Limb (tissue), 2 donors: Measurements from ENCODE around the gene RNF182.
"Not testable (repeated sequence)": the region's sequence is repeated elsewhere in the genome, so short reads cannot be mapped to it uniquely, and the experiment has no call there.

Experiments used
- DNase-seq, 2 donors: peaks; one replicate each; pipeline ENCODE4 v3.0.0-alpha.2; 2016; ENCODE audit errors: extremely low spot score in 2 of 2

RNF182 gene

GRCh38 chr6:13916230-13916944 lies 8.4 kb upstream of the RNF182 start:
- DNase-seq, result no peak

DNA sequence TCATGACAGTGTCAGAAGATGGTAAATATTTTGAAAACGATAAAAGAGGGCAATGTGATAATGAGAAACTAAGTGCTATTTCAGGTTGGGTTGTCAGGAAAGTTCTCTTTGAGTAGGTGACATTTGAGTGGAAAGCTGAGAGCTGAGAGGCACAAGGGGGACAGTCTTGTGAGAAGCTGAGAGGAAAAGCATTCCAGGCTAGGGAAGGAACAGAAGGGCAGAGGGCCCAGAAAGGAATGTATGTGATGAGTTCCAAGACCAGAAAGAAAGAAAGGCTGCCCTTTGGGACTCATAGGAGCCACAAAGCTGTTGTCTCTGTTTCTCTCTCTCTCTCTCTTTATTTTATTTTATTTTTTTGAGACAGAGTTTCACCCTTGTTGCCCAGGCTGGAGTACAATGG lies 7.6 kb upstream of the RNF182 start:
- DNase-seq, result no peak

DNA sequence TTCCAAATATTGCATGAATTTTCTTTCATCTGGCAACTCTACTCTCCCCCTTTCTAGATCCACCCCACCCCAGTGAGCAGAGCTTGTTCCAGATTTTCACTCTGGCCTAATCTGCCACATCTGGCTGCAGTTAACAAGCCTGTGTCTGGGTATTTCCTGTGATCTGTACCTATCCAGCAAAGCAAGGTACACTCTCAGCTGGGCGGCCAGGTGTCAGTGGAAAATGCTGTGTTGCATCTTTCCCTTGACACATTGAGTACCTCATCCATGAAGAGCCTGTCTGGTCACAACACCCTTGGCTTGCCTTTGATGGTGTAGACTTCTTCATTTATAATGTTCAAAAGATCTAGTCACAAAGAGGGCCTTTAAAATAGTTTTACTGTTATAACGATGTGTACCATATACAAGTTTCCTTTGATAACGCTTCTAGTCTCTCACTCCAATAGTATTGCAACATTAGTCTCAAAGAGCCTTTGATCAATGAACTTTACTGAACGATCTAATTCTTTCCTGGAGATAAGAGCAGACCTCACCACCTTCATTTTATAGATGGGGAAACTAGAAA lies 6.0 kb upstream of the RNF182 start:
- no peak for DNase-seq

- no peak for DNase-seq
Observed at GRCh38 chr6:13919861-13920260, 4.9 kb upstream of the RNF182 start.

DNA sequence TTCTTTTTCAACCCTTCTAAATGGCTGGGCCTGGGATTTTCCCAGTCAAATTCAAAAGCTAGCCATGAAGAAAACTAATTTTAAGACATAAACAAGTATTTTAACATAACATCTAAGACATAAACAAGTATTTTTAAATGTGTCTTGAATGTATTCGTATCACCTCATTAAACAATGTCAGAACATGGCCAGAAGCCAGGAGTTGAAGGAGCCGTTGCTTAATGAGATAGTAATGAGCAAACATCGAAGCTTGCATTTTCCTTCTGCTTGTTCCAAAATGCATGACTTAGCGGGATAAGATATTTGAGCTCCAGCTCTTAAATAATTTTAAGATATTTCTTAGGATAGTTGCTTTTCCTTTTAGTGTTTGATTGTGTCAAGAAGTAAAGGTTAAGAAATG lies 4.2 kb upstream of the RNF182 start:
- no peak for DNase-seq

DNA sequence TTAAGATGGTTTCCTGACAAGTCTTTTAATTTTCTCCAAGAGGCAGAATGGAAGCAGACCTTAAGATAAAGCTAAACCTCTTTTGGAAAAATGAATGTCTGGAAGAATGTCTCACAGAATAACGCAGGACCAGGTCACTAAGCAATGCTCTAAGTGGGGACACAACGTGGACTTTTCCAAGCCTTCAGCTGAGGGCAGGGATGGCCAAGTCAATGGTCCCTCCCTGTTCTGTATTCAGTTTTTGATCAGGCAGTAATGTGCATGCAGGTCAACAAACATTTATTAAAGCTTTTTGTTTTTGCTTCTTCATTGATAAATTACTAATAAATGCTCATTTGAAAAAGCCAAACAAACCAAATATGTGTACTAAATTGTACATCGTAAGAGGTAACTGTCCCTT lies 2.0 kb upstream of the RNF182 start:
- no peak for DNase-seq

- DNase-seq, result no peak
Observed at GRCh38 chr6:13923527-13924145, 1.1 kb upstream of the RNF182 start.

DNA sequence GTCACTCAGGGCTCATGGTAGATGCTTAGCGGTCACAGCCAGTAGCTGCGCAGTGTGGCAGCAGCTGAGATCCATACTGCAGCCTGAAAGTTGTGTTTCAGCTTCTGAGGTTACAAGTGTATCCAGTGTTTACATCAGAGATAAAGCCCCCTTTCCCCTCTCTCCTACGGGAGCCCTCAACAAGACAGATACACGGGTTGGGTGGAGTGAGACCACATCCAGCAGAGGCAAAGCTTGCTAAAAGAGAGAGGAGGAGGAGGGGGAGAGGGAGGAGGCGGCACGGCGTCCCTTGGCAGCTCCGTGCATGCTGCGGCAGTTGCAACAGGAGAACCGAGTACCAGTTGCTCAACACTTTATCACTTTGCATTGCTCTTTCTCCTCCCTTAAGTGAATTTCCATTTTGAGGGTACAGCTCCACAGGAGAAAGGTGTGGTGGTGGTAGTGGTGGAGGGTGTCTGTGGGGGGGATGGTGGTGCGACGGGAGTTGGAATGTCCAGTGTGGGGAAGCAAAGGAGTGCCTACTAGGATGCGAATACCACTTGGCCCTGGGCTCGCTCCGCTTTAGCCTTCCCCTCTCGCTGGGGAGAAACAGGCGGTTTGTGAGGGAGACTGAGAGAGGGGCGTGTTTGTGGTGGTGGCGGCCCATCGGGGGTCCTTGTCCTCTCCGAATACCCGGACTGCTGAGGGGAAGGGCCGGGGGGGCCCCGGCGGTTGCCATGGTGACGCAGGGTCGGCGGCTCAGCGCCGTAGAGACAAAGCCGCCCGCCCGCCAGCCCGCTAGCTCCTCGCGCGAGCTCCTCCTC lies 405 bp upstream of the RNF182 start:
- DNase-seq, result peak; percentile 13 to 86

- no peak for DNase-seq
Observed at GRCh38 chr6:13926378-13926777, 1.6 kb downstream of the RNF182 start.

- no peak for DNase-seq
Observed at GRCh38 chr6:13927203-13927602, 2.5 kb downstream of the RNF182 start.

DNA sequence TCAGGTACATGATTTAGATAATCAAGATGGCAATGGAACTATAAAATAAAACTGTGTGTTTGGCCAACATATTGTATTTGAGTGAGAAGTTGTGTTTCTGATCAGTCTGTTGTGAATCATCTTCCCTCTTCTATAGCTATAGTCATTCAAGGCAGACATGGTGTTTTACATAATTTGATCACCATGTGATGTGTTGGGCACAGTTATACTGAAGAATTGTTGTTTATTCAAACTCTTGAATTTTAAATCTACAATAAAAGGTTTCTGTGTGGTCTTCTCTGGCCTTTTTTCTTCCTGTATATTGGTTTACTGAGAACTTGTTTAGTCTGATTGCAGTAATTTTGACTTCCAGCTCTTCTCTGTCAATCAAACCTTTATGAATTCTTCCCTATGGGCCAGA lies 4.4 kb downstream of the RNF182 start:
- no peak for DNase-seq

DNA sequence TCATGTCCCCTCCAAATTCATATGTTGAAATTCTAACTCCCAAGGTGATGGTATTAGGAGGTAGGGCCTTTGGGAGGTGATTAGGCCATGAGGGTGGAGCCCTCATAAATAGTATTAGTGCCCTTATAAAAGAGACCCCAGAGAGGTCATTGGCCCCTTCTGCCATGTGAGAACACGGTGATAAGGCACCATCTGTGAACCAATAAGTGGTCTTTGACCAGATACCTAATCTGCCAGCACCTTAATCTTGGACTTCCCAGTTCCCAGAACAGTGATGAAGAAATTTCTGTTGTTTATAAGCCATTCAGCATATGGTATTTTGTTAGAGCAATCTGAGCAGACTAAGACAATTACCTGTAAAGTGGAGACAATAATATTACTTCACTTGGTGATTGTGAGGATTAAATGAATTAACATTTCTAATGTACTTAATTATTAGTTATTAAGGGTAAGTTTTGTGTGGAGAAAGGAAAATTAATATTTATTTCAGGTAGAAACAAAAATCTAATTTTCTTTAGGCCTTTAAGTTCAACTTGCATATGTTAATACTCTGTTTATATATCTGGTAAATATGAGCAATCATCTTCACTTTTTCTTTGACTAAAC lies 7.1 kb downstream of the RNF182 start:
- no peak for DNase-seq

DNA sequence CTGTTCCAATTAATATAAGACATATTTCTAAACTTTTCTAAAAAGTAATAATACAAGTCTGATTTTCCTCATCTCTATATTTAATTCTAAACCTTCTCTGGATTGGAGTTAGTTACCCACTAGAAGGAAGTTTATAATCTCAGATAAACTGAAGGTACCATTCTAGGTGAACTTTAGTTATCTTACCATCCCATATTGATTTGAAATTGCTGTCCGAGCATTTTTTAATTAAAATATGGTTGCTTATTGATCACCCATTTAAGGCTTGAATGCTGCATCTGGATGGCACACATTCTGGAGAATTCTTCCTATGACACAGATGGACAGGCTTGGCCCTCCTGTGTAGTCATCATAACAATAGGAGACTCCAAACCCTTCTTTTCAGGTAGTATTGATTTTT lies 8.0 kb downstream of the RNF182 start:
- DNase-seq, result no peak

- DNase-seq, result no peak
Observed at GRCh38 chr6:13934721-13935120, 10.0 kb downstream of the RNF182 start.

GRCh38 chr6:13935190-13935880 lies 10.6 kb downstream of the RNF182 start:
- DNase-seq, result no peak

DNA sequence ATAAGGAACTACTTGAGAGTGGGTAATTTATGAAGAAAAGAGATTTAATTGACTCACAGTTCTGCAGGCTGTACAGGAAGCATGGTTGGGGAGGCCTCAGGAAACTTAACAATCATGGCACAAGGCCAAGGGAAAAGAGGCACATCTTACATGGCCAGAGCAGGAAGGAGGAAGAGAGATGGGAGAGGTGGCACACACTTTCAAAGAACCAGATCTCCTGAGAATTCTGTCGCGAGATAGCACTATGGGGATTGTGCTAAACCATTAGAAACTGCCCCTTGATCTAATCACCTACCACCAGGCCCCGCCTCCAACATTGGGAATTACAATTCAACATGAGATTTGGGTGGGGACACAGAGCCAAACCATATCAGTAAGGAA lies 11.1 kb downstream of the RNF182 start:
- not testable (repeated sequence) for DNase-seq

DNA sequence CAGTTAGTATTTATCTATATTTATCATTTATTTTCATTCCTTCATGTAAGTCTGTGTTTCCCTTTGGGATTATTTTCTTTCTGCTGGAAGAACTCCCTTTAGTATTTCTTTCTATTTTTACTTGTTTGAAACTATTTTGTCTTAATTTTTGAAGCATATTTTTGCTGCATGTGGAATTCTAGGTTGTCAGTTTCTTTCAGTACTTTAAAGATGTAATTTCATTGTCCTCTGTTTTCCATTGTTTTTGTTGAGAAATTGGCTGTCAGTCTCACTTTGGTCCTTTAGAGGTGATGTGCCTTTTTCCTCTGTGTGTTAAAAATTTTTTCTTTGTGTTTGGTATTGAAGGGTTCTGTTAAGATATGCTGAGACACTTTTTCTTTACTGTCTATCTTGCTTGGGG lies 17.1 kb downstream of the RNF182 start:
- no peak for DNase-seq

- DNase-seq, result no peak
Observed at GRCh38 chr6:13943943-13944342, 19.2 kb downstream of the RNF182 start.

DNA sequence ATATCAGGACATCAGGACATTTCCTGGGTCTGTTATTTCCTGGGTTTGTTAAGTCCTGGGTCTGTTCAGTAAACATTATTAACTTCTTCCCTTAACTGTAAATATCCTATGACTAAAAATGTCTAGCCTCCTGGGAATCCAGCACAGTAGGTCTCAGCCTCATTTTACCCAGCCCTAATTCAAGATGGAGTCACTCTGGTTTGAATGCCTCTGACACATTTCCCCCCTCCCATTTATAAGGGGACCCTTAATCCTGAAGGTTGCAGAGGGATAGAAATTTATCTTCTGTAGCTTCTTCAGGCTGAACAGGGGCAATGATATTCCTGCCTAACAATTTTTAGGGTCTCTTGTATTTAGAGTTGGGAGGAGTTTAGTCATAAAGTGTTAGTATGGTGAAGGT lies 21.8 kb downstream of the RNF182 start:
- DNase-seq, result no peak

DNA sequence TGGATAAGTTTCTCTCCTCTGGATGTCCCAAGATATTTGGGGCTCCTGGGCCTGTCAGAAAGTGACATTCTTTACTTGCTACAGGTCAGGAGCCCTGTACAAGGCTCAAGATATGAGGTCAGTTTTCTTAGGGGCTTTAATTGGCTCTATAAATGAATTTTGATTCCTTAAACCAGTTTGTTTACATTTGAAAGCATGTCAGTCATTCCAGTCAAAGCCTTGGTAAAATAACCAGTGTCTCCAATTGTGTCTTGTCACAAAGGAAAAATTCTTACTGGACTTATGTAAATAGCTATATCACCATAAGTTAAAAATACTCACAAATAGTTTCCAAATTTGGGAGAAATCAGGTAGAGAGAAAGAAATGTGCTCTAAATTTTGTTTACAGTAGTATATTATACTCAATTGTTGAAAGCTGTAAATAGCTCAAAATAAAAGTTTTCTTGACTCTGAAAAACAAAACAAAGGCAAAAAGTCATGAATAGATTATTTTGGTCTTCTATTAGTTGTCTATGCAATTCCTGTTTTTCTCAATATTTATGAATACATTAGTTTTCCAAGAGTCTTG lies 22.9 kb downstream of the RNF182 start:
- no peak for DNase-seq

GRCh38 chr6:13952101-13952500 lies 27.3 kb downstream of the RNF182 start:
- no peak for DNase-seq
